T-cell (primary cell): ENCODE results near the gene IFITM2. TPM values are rescaled to one million over a fixed set of nuclear protein-coding genes. Genes with fewer than 3 reads are reported as not detected.
"Not testable (repeated sequence)": the region's sequence is repeated elsewhere in the genome, so short reads cannot be mapped to it uniquely, and the experiment has no call there.

ENCODE experiments used
- ATAC-seq, 4 experiments: fragments of 200-7000 bp in 3 of 4; fragments of 150-1000 bp in 1 of 4; cut with Tn5 transposase; replicated peaks in 1 of 4; 1 replicate in 3 of 4; 2 replicates in 1 of 4; pipeline ENCODE4 v1.10.0; 2021; ENCODE audit warnings: moderate library complexity in 3 of 4, mild to moderate bottlenecking in 2 of 4, moderate number of reproducible peaks in 1 of 4
- CTCF ChIA-PET, 2 donors: fragments of 300-600 bp; sonication (Branson Sonifier 250); formaldehyde crosslinking; loops; one replicate each; lab custom pipeline; 2022; ENCODE audit warnings: antibody characterized with exemption in 2 of 2; lab: Charles Lee
- POLR2A ChIA-PET, 2 donors: fragments of 300-600 bp; sonication (Branson Sonifier 250); formaldehyde crosslinking; loops; one replicate each; lab custom pipeline; 2022; ENCODE audit warnings: antibody characterized with exemption in 2 of 2; lab: Charles Lee
- DNase-seq, 35 experiments: peaks; one replicate each; pipeline versions ENCODE4 v3.0.0 to v3.0.0-alpha.2; 2013 to 2023
- H3K27ac ChIP-seq: one replicate; pipeline ENCODE4 v1.5.1; 2013; ENCODE audit warnings: low read length
- H3K27me3 ChIP-seq, 2 experiments: replicated peaks in 1 of 2; 1 replicate in 1 of 2; 2 replicates in 1 of 2; pipeline versions ENCODE4 v1.6.1 to v1.7.0; 2013; ENCODE audit warnings: low read length in 1 of 2, mixed read lengths in 1 of 2; ENCODE audit not compliant: control insufficient read depth in 2 of 2, insufficient read depth in 2 of 2; ENCODE audit errors: extremely low read depth in 1 of 2
- H3K36me3 ChIP-seq, 2 donors: 1 replicate in 1 of 2; 2 replicates in 1 of 2; pipeline versions ENCODE4 v1.6.1 to v1.7.0; 2013; ENCODE audit warnings: low read length in 1 of 2; ENCODE audit not compliant: control insufficient read depth in 2 of 2, insufficient read depth in 1 of 2; ENCODE audit errors: extremely low read depth in 1 of 2
- H3K4me1 ChIP-seq, 2 experiments: 1 replicate in 1 of 2; 2 replicates in 1 of 2; pipeline versions ENCODE4 v1.6.1 to v1.7.0; 2013; ENCODE audit warnings: low read length in 2 of 2, mixed read lengths in 1 of 2; ENCODE audit not compliant: insufficient read depth in 2 of 2, control insufficient read depth in 1 of 2; ENCODE audit errors: extremely low read depth in 1 of 2
- H3K4me3 ChIP-seq, 2 donors: 1 replicate in 1 of 2; 2 replicates in 1 of 2; pipeline versions ENCODE4 v1.5.1 to v1.7.0; 2013; ENCODE audit warnings: mild to moderate bottlenecking in 2 of 2, low read length in 1 of 2, moderate library complexity in 1 of 2; ENCODE audit not compliant: control insufficient read depth in 1 of 2; ENCODE audit errors: extremely low read depth in 1 of 2
- H3K9me3 ChIP-seq: 2 replicates; pipeline ENCODE4 v1.7.0; 2013
- H3K27ac Mint-ChIP-seq, 2 donors: one replicate each; pipeline ENCODE4 v1.8.0; 2020 to 2021; ENCODE audit warnings: mild to moderate bottlenecking in 2 of 2, mixed read lengths in 2 of 2
- H3K27me3 Mint-ChIP-seq, 2 donors: one replicate each; pipeline ENCODE4 v1.8.0; 2021 to 2022; ENCODE audit warnings: mixed read lengths in 2 of 2
- H3K36me3 Mint-ChIP-seq: one replicate; pipeline ENCODE4 v1.8.0; 2021; ENCODE audit warnings: mixed read lengths
- H3K4me1 Mint-ChIP-seq, 3 donors: one replicate each; pipeline ENCODE4 v1.8.0; 2020 to 2022; ENCODE audit warnings: mixed read lengths in 3 of 3, mild to moderate bottlenecking in 1 of 3
- H3K4me3 Mint-ChIP-seq, 3 donors: one replicate each; pipeline ENCODE4 v1.8.0; 2020 to 2022; ENCODE audit warnings: mild to moderate bottlenecking in 3 of 3, mixed read lengths in 3 of 3, moderate library complexity in 3 of 3
- H3K9me3 Mint-ChIP-seq, 3 donors: one replicate each; pipeline ENCODE4 v1.8.0; 2020 to 2022; ENCODE audit warnings: mixed read lengths in 3 of 3
- WGBS: methylation state at CpG from one replicate; pipeline ENCODE4 v1.1.5; 2013; ENCODE audit warnings: missing lambda C conversion rate; ENCODE audit not compliant: insufficient coverage; 5-methylcytosine and 5-hydroxymethylcytosine counted together
- total RNA-seq, 35 experiments: library from RNA in 6 of 35; stranded (reverse) in 6 of 35; fragments of 120-200 nt in 1 of 35; gene quantifications; one replicate each; pipeline versions ENCODE4 v1.2.1 to v1.2.4 and lab custom pipeline; 2013 to 2026

The IFITM2 gene
- total RNA-seq, 5 donors from 2014 or later (not counting 1 experiment from before 2014, with no cell fraction given) = 276 to 654 (median 359) TPM

DNA sequence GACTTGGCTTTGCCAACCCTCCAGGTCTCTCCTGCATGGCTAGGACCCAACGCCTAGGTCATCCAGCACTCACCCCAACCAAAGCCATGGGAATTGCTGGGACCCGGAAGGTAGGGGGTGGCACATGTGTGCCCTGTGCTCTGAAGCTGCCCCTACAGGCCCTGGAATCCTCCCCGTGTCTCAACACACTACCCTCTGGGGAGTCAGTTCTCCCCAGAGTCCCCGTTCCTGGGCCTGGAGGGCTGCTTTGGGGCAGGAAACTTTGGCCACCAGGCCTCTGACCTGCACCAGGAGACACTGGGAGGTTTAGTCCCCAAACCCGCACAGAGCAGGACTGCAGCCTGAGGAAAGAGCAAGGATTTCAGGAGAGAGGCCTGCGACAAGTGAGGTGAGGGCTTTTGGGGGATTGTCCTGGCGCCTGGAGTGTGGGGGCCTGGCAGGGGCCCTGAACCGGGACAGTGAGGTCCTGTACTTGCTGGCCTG, 5.7 kb downstream of the IFITM2 start:
- Mint-ChIP-seq H3K4me1 (peaks cover 39 to 58% (median 52%) of the 10 kb centered on the region in 3 donors), H3K27me3 (no peaks in the 10 kb centered on the region), H3K9me3 (no peaks in the 10 kb centered on the region), H3K36me3 (peaks cover 15% of the 10 kb centered on the region), H3K27ac (peak overlapping the region; percentile 97 to 99), H3K4me3 (peak overlapping the region; percentile 90 to 94 (median 91))
- WGBS = 0% methylated on average over 4 of the region's 8 CpGs
- Histone ChIP-seq H3K4me1 (peaks cover 7 to 57% of the 10 kb centered on the region in 2 experiments), H3K4me3 (peak overlapping the region; percentile 87 to 99), H3K9me3 (no peaks in the 10 kb centered on the region), H3K27me3 (peaks cover 0 to 5% of the 10 kb centered on the region in 2 experiments), H3K36me3 (peaks cover 0 to 15% of the 10 kb centered on the region in 2 donors), H3K27ac (peak overlapping the region; percentile 86)
- ATAC-seq (no peak), DNase-seq (peak in 1 of 35 experiments; percentile 13)
- POLR2A ChIA-PET = interaction anchor here in 1 of 2 donors (1.1 kb wide), 1 partner anchor 42 kb away, joined by 3 read pairs; no protein-coding TSS in a partner anchor
- CTCF ChIA-PET = interaction anchor here in 1 of 2 donors (0.9 to 2.0 kb wide), 2 partner anchors 61 to 63 kb away, joined by 3 to 6 read pairs; no protein-coding TSS in a partner anchor

DNA sequence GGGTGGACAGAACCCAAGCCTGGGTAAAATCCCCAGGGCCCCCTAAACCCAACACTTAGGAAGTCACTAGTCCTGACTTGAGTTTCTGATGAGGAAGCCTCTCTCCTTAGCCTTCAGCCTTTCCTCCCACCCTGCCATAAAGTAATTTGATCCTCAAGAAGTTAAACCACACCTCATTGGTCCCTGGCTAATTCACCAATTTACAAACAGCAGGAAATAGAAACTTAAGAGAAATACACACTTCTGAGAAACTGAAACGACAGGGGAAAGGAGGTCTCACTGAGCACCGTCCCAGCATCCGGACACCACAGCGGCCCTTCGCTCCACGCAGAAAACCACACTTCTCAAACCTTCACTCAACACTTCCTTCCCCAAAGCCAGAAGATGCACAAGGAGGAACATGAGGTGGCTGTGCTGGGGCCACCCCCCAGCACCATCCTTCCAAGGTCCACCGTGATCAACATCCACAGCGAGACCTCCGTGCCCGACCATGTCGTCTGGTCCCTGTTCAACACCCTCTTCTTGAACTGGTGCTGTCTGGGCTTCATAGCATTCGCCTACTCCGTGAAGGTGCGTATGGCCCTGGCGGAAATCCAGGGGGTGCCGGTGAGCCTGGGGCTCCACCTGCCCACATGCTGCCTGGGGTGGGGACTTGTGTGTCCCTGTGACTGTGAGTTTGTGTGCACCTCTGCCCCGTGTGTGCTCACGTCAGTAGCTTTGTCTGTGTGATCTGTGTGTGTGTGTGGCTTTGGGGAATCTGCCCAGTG, 6.4 kb downstream of the IFITM2 start, which contains the start of gene IFITM1:
Gene IFITM1 (plus strand): TSS at position 254 of the 767 bp plus-strand sequence. CDS start 131 bp downstream, at position 385.
- H3K9me3 ChIP-seq = no peaks in the 10 kb centered on the region
- POLR2A ChIA-PET = interaction anchor here in 1 of 2 donors (0.6 kb wide), 1 partner anchor 135 kb away, joined by 3 read pairs; no protein-coding TSS in a partner anchor
- peak; percentile 43 to 86 (median 64) for DNase-seq
- H3K27me3 ChIP-seq = peaks cover 0 to 5% of the 10 kb centered on the region in 2 experiments
- Mint-ChIP-seq H3K27ac (peak within 1 kb of the TSS; percentile 97 to 99), H3K4me3 (peak within 1 kb of the TSS; percentile 90 to 94 (median 91)), H3K36me3 (peaks cover 15% of the 10 kb centered on the region), H3K4me1 (peaks cover 38 to 52% (median 46%) of the 10 kb centered on the region in 3 donors), H3K9me3 (no peaks in the 10 kb centered on the region), H3K27me3 (no peaks in the 10 kb centered on the region)
- H3K27ac ChIP-seq = peak within 1 kb of the TSS; percentile 86
- whole genome bisulfite sequencing = 0% methylated on average over 13 of the region's 18 CpGs
- H3K4me1 ChIP-seq = peaks cover 7 to 52% of the 10 kb centered on the region in 2 experiments
- CTCF ChIA-PET = no interaction called here
- peak; percentile 52 to 68 (median 57) for ATAC-seq
- peak within 1 kb of the TSS; percentile 87 to 99 for H3K4me3 ChIP-seq
- H3K36me3 ChIP-seq = peaks cover 0 to 15% of the 10 kb centered on the region in 2 donors

DNA sequence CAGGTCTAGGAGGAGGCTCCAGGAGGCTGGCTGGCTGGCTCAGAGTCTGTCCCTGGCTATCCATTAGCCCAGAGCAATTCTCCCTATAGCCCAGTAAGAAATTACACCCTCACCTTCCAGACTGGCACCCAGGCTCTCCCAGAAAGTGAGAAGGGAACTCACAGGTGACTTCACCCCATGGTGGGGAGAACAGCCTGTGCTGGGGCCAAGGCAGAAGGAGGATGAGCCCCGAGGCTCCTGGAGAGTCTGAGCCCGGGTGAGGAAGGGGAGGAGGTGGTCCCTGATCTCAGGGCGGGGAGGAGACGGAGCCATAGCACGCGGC, 6.9 kb downstream of the IFITM2 start:
- peaks cover 0 to 15% of the 10 kb centered on the region in 2 donors for H3K36me3 ChIP-seq
- H3K4me1 Mint-ChIP-seq = peaks cover 33 to 49% (median 43%) of the 10 kb centered on the region in 3 donors
- POLR2A ChIA-PET = interaction anchor here in 1 of 2 donors (0.6 kb wide), 1 partner anchor 134 kb away, joined by 3 read pairs; no protein-coding TSS in a partner anchor
- H3K4me3 ChIP-seq = peak overlapping the region; percentile 87 to 99
- H3K9me3 ChIP-seq, H3K27me3 Mint-ChIP-seq, H3K9me3 Mint-ChIP-seq, ATAC-seq, DNase-seq, H3K27me3 ChIP-seq, CTCF ChIA-PET: not testable (repeated sequence)
- peak overlapping the region; percentile 97 to 99 for H3K27ac Mint-ChIP-seq
- H3K36me3 Mint-ChIP-seq = peaks cover 15% of the 10 kb centered on the region
- H3K4me1 ChIP-seq = peaks cover 6 to 53% of the 10 kb centered on the region in 2 experiments
- peak overlapping the region; percentile 86 for H3K27ac ChIP-seq
- WGBS = no CpG with 5 or more reads among the region's 6 CpGs
- H3K4me3 Mint-ChIP-seq = peak overlapping the region; percentile 90 to 94 (median 91)

GRCh38 chr11:315051-315481, 7.5 kb downstream of the IFITM2 start:
- peak overlapping the region; percentile 87 to 99 for H3K4me3 ChIP-seq

DNA sequence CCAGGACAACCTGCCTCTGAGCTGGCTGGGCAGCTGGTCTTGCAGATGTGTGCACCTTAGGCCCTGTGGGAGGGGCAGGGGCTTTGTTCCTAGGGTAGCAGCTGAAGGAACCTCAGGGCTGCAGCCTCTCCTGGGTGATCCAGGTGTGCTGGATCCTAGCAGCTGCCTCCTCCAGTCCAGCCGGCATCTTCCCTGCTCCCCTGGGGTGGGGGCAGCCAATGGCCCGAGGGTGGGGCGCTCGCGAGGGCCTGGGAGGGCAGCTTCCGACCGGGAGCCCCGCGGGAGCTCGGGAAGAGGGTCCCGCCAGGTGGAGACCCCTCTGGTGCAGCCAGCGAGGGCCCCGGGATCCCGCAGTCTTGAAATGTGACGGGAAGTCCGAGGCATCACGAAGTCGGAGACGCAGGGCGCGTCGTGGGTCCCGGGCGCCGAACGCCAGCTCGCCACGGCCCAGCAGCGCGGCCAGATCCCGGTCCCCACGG, 7.9 kb downstream of the IFITM2 start:
- Histone ChIP-seq H3K27ac (peak overlapping the region; percentile 86), H3K36me3 (peaks cover 0 to 15% of the 10 kb centered on the region in 2 donors), H3K4me3 (peak overlapping the region; percentile 87 to 99), H3K27me3 (peaks cover 0 to 5% of the 10 kb centered on the region in 2 experiments), H3K4me1 (peaks cover 5 to 58% of the 10 kb centered on the region in 2 experiments), H3K9me3 (no peaks in the 10 kb centered on the region)
- Mint-ChIP-seq H3K9me3 (no peaks in the 10 kb centered on the region), H3K27ac (peak overlapping the region; percentile 97 to 99), H3K27me3 (no peaks in the 10 kb centered on the region), H3K4me1 (peaks cover 37 to 55% (median 50%) of the 10 kb centered on the region in 3 donors), H3K36me3 (peaks cover 15% of the 10 kb centered on the region), H3K4me3 (peak overlapping the region; percentile 90 to 94 (median 91))
- ChIA-PET CTCF (interaction anchor here in 1 of 2 donors (1.7 kb wide), 1 partner anchor 65 kb away, joined by 5 read pairs; no protein-coding TSS in a partner anchor), POLR2A (no interaction called here)
- WGBS = 7% methylated on average over 24 of the region's 32 CpGs
- ATAC-seq (no peak), DNase-seq (no peak)

More at GRCh38 chr11:315051-315481, 7.5 kb downstream of the IFITM2 start:
- Mint-ChIP-seq H3K9me3 (no peaks in the 10 kb centered on the region), H3K27ac (peak overlapping the region; percentile 97 to 99), H3K36me3 (peaks cover 15% of the 10 kb centered on the region), H3K4me1 (peaks cover 32 to 50% (median 45%) of the 10 kb centered on the region in 3 donors), H3K27me3 (no peaks in the 10 kb centered on the region), H3K4me3 (peak overlapping the region; percentile 90 to 94 (median 91))
- H3K27ac ChIP-seq = peak overlapping the region; percentile 86
- DNase-seq = peak in 2 of 35 experiments; percentile 32 to 35
- POLR2A ChIA-PET = no interaction called here
- CTCF ChIA-PET = interaction anchor here in 1 of 2 donors (1.7 kb wide), 1 partner anchor 64 kb away, joined by 5 read pairs; no protein-coding TSS in a partner anchor
- H3K9me3 ChIP-seq = no peaks in the 10 kb centered on the region
- peaks cover 5 to 53% of the 10 kb centered on the region in 2 experiments for H3K4me1 ChIP-seq
- peaks cover 0 to 5% of the 10 kb centered on the region in 2 experiments for H3K27me3 ChIP-seq
- 9% methylated on average over 7 of the region's 9 CpGs for WGBS
- H3K36me3 ChIP-seq = peaks cover 0 to 15% of the 10 kb centered on the region in 2 donors
- no peak for ATAC-seq
